Stimulated activated CD8-positive, alpha-beta memory T cell treated with anti-CD3 and anti-CD28 coated beads, Interleukin-12 subunit alpha, Interleukin-12 subunit beta, amount 100 ng/mL, for 24 hours (primary cell): ENCODE measurements around the gene SNX6.
"Not testable (repeated sequence)": the region's sequence is repeated elsewhere in the genome, so short reads cannot be mapped to it uniquely, and the experiment has no call there.

Source experiments
- DNase-seq: peaks from one replicate; pipeline ENCODE4 v3.0.0-alpha.2; 2020; ENCODE audit errors: extremely low read depth

Gene SNX6

DNA sequence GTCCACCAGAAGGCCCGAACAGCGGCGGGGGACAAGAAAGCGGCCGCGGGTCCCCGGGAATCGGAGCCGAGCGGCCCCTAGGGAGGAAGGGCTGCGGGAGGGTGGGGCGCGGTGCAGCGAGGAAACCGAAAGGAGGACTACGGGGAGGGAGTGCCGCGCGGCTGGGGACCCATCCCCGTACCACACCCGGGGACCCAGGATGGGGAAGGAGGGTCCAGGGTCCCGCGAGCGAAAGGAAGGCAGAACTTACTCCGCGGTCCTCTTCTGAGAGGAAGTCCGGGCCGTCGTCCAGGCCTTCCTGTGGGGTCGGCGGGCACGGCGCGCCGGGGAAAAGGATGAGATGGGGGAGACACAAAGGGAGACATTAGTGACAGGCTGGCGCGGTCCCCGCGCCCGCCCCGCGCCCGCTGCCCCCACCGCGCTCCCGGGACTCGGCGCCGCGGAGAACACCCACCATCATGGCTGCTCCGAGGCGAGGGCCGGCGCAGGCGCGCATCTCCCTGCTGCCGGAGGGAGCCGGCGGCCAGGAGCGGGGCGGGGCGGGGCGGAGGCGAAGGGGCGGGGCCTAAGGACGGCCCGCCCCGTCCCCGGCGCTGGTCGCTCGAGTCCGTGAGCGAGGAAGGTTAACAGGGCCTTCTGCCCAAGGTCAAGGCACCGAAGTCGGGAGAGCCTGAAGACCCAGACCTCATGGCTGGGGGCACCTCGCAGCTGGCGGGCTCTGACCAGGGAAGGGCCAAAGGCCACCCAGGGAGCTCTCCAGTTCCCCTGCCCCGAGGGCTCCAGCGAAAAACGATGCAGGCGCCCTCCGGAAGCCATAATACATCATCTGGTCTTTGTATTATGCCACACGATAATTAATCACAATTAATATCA, at the start of gene SNX6:
SNX6 (minus strand) TSS at position 492 of the 873 bp plus-strand sequence; CDS start at position 460, 32 bp downstream.
- DNase-seq = peak; percentile 60

DNA sequence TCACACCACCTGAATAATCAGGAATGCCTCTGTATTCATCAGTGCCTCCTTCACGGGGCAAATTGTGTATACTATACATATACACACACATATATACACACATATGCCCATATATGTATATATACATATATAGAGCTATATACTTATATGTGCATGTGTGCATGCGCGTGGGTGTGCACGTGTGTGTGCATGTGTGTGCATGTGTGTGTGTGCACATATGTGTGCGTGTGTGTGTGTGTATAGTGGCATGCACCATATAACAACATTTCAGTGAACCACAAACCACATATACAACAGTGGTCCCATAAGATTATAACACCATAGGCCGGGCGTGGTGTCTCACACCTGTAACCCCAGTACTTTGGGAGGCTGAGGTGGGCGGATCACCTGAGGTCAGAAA, 48.8 kb upstream of the SNX6 start:
- DNase-seq = no peak

DNA sequence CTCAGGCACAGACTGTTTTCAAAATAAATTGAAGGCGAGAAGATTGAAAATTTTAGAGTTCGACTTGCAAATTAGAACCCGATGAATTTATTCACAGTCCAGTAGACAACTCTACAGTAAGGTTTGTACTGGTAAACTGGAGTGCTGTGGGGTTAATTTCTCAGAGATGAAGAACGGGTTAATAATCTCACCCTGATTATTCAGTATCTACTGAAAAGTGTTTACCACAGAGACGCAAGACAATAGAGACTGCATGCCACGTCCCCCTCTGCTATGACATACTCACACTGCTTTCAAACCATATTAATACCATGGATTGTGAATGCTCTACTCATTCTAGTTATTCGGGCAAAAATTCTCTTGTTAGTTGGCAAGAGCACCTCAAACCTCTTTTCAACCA, 48.4 kb upstream of the SNX6 start:
- no peak for DNase-seq

DNA sequence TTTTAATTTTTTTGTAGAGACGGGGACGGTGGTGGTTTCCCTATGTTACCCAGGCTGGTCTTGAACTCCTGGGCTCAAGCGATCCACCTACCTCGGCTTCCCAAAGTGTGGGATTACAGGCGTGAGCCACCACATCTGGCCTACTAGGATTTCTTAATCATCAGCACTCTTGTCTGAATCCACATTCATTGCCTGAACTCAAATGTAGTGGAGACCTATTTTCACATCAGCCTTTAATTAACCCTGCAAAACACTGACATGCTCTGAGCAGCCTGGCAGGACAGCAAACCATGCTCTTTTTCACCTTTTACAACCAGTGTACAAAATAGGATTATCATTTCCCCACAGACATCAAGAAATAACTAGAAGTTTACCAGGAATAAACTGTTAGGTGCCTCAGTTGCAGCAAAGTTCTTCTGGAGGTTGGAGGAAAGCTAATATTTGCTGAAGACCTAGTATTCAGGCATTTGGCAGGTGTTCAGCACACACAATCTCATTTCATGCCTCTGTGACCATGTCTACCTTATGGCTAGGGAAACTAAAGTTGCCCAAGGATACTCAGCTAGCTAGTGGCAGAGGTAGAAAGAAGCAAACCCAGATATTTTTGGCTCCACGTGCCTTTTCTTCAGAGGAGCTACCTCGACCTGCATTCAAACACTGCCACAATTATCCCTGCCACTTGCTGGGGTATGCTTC, 46.7 kb upstream of the SNX6 start:
- no peak for DNase-seq

DNA sequence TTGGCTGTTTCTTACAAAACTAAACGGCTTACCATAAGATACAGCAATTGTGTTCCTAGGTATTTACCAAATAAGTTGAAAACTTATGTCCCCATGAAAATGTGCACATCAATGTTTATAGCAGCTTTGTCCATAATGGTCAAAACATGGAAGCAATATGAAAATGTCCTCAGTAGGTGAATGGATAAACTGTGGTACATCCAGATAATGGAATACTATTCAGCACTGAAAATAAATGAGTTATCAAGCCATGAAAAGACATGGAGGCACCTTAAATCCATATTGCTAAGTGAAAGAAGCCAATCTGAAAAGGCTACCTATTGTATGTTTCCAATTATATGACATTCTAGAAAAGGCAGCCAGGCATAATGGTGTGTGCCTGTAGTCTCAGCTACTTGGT, 43.8 kb upstream of the SNX6 start:
- no peak for DNase-seq

DNA sequence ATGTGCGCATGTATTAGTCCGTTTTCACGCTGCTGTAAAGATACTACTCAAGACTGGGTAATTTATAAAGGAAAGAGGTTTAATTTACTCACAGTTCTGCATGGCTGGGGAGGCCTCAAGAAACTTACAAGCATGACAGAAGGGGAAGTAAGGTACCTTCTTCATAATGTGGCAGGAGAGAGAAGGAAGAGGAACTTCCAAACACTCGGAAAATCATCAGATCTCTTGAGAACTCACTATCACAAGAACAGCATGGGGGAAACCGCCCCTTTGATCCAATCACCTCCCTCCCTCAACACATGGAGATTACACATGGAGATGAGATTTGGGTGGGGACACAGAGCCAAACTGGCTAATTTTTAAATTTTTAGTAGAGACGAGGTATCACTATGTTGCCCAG, 41.8 kb upstream of the SNX6 start:
- DNase-seq = no peak

DNA sequence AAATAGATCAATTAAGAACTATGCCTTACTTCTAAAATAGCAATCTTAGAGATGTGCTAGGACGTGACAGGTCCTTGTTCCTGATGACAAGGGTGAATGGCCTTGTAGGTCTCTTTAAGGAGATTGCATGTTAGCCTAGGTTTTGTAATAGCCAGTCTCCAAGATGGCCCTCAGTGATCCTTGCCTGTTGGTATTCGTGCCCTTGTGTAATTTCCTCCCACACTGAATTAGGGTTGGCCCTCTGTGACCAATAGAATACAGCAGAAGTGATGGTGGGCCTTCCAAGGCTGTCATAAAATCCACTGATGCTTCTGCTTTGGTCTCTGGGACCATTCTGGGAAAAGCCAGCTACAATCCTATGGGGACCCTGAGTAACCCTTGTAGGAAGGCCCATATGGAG, 38.2 kb upstream of the SNX6 start:
- no peak for DNase-seq

DNA sequence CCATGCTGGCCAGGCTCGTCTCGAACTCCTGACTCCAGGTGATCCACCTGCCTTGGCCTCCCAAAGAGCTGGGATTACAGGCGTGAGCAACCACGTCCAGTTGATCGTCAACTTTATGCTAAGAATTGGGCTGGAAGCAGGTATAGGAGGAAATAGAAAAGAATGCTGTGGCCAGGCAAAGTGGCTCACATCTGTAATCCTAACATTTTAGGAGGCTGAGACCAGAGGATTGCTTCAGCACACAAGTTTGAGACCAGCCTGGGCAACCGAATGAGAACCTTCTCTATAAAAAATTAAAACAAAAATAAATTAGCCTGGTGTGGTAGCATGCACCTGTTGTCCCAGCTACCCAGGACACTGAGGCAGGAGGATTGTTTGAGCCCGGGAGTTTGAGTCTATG, 37.1 kb upstream of the SNX6 start:
- DNase-seq = no peak

DNA sequence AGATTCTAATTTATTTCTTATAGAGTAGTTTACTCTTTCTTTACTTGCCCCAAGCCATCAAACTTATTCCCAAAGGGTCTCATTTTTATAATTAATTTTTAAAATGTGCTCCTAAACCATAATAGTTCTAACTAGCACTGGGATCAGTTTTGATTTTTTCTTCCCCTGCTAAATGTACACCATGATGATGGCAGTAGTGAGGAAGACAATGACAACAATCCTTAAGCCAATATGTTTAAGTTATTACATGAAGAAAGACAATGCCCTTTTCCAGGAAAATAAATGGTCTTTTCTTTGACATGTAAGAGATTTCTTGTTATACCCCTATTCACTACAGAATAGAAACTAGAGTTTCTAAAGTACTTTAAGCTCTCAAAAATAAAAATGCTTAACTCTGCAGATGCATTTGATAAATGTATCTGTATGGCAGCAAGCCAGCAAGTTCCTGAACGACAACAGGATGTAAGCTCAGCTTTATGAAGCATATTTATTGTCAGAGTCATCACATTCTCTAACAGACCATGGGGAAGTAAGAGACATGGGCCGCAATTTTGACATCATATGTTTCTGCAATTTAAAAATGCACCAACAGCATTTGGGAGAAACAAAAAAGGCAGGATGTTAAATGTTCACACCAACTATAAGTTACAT, 36.0 kb upstream of the SNX6 start:
- DNase-seq = no peak

DNA sequence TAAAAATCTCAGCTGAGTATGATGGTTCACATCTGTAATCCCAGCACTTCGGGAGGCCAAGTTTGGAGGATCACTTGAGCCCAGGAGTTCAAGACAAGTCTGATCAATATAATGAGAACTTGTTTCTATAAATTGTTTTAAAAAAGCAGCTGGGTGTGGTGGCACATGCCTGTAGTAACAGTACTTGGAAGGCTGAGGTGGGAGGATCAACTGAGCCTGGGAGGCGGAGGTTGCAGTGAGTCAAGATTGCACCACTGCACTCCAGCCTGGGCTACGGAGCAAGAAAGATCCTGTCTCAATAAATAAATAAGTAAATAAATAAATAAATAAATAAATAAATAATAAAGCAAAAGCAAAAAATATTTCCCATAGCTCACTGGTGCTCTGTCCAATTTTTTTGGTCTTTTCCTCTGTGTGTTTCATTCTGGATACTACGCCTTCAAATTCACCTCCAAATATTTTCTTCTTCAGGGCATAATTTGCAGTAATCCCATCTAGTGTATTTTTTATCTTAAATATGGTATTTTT, 32.7 kb upstream of the SNX6 start:
- DNase-seq = no peak

DNA sequence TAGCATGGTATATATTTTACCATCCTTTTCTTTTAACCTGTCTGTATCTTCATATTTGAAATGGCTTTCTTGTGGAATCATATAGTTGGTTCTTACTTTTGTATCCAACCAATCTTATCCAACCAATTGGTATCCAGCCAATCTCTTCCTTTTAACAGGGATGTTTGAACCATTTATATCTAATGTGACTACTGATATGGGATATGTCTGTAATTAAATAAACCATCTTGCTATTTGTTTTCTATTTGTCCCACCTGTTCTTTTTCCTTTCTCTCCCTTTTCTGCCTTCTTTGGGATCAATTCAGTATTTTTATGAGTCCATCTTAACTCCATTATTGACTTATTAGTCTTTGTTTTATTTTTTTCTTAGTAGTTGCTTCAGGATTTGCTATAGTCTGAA, 30.8 kb upstream of the SNX6 start:
- no peak for DNase-seq

DNA sequence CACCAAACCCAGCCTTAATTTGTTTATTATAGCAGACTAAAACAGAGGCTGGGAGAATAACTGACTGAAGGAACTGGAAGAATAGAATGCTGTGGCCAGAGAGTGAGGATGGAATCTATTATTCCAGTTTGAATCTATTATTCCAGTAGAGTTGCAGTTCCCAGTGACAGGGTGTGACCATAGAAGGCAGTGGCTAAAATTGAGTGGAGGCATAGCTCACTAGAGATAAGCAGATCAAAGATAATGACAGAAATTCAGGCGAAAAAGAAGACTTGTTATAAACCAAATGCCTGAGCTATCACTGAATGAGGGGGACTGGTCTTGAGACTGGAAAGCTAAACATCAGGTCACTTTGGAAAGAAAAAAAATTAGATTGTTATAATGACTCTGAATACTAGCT, 26.0 kb upstream of the SNX6 start:
- DNase-seq = no peak

DNA sequence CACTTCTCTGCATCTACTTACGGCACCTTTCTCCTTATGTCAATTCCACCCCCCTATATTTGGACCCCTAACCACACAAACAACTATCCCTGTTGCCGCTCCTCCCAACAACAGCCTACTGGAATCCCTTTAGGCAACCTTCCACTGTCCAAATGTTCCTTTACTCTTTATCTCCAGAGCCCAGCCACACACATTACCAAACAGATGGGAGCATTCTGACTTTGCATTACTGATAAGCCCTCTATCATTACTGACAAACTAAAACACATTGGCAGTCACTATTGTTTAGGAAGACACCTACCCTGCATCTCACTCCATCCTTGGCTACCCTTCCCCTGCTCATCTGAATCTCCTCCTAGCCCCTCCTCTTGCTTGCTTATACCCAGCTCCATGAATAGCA, 23.1 kb upstream of the SNX6 start:
- not testable (repeated sequence) for DNase-seq

DNA sequence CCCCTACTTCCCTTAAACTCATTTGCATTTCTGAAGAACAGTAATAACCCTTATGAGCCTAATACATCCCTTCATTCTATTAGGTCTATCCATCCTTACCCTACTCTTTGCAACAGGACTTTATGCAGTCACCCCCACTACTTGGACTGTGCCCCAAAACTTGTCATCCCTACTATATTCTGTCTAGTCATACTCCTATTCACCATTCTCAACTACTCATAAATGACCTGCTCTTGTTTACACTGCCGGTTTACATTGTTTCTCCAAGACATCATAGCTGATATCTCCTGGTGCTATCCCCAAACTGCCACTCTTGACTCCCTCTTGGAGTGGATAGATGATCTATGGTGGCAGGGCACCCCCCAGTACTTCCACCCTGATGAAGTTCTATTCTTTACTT, 22.4 kb upstream of the SNX6 start:
- DNase-seq = not testable (repeated sequence)

DNA sequence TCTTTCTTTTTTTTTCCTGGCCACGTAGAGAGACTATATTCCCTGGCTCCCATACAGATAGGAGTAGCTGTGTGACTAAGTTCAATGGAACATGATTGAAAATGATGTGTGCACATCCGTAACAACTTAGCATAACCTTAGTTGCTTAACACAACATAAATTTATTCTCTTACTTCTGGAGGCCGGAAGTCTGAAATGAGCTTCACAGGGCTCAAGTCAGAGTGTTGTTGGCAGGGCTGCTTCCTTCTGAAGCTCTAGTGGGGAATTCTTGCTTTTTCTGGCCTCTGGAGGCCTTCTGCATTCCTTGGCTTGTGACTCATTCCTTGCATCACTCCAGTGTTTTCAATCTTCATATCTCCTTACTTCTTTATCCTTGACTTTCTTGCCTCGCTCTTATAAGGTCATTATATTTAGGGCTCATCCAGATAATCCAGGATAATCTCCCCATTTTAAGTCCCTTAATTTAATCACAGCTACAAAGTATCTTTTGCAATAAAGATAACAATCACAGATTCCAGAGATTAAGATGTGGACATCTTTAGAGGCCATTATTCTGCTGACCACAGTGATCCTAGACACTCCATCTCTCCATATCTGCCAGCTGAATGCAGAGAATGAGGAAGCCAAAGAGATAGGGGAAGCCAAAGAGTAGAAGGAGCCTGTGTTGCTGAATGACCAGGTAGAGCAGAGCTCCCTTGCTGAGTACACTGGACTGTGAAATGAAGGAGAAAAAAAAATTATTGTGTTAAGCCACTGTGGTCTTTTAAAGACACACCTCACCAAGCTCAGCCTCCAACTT, 21.0 kb upstream of the SNX6 start:
- no peak for DNase-seq

DNA sequence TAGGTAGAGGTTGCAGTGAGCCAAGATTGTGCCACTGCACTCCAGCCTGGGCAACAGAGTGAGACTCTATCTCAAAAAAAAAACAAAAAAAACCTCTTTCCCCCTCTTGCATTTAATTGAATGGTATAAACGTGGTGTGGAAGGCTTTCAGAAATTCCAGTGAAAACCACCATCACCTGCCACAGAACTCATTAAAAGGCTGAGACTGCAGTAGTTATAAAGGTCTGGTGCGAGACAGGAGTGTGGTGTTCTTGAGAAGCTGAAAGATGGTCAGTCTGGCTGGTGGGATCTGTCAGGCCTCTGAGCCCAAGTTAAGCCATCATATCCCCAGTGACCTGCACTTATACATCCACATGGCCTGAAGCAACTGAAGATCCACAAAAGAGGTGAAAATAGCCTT, 20.1 kb upstream of the SNX6 start:
- DNase-seq = not testable (repeated sequence)

DNA sequence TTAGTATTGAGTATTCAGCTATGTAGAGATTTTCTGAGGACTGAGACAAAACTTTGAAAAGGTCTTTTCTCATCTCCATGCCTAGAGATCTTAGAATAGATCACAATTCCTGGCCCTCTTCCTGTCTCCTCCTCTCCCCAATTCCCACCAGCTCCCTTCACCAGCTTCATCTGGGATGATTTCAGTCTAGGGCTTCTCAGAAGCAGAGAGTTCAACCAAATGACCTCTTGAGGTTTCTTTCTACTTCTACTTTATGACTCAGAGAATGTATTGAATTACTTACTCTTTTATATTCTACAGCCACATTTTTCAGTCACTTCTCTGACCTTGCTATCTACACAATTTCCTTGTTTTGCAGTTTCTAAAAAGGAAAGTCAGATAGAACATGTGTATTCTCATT, 19.4 kb upstream of the SNX6 start:
- no peak for DNase-seq

DNA sequence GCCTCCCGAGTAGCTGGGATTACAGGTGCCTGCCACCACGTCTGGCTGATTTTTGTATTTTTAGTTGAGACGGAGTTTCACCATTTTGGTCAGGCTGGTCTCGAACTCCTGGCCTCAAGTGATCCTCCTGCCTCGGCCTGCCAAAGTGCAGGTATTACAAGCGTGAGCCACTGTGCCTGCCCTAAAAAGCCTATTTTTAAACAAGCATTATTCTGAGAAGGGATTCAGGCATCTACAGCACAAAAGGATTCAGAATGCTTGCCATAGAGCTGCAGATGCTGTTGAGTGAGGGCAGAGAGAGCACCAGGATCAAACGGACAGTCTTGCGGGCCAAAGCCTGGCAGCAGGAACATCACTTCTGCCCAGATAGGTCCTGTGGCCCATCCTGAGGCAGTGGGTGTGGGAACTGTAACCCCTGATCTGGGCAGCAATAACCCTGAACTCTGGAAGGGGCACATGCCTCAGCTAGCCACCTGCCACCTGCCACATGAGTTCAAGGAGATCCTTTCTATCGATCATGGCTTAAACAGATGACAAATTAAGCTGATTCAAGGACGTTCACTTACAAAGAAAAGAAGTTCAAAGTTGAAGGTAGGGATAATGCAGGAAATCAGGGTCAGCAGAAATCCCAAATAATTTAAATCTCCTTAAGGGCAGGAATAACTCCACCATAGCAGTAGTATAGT, 16.8 kb upstream of the SNX6 start:
- DNase-seq = no peak

DNA sequence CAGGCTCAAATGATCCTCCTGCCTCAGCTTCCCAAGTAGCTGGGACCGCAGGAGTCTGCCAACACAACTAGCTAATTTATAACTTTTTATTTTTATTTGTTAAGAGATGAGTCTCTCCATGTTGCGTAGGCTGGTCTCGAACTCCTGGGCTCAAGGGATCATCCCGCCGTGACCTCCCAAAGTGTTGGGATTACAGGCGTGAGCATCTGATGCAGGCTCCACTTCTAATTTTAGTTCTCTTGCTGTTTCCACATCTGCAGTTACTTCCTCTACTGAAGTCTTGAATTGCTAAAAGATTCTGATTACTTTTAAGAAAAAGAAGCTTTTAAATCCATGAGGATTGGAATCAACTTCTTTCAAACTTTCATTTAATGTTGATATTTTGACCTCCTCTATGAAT, 13.4 kb upstream of the SNX6 start:
- no peak for DNase-seq

DNA sequence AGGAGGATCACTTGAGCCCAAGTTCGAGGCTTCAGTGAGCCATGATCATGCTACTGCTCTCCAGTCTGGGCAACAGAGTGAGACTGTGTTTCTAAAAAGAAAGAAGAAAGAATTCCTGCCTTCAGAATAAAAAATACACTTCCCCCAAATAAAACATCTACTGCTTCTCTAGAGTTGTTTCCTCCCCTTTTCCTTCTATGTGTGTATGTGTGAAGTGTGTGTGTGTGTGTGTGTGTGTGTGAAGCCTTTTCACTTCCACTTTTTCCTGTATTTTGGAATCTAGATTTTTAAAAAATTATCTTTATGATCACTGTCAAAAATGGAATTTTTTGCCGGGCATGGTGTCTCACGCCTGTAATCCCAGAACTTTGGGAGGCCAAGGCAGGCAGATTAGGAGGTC, 12.6 kb upstream of the SNX6 start:
- no peak for DNase-seq

DNA sequence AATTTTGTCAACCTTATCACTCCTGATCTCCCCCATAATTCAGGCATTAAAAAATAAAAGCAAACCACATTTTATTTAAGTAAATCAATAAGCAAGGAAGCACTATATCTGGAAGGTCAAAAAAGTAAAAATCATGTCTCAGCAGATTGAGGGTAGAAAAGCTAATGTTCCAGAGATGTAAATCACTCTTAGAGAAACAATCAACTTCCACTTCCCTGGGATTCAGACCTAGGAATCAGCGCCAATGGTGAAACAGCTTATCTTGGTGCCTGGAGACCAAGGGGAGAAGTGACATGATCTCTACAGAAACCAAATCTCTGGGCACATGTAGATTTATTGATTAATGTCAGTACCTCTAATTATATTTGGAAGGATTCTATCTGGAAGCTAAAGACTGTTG, 10.9 kb upstream of the SNX6 start:
- no peak for DNase-seq
